Measurements from ENCODE around the gene CNTNAP2. TPM values are rescaled to one million over a fixed set of nuclear protein-coding genes. Genes with fewer than 3 reads are reported as not detected.
A peak's percentile ranks its signal among the peaks of the same experiment; 100 is the strongest.

CNTNAP2 gene
- total RNA-seq, 8 experiments from 2014 or later, result 0.05 to 27.0 (median 15.0) TPM

DNA sequence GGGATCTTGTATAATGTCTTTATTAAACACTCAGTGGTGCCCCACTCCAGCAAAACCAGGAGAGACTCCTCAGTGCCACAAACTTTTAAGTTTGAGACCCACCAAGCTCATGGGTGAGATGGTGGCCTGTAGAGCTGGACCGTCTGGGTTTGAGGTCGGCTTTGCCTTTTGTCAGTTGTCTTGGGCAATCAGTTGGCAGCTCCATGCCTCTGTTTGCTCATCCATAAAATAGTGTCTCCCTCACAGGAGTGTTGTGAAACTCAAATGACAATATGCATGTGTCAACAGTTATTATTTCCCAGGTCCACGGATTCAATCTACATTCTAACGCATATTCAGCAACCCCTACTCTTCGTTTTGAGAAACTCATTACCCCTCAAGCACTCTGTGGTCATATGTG, 2106.1 kb downstream of the CNTNAP2 start:
- ATAC-seq (replicated peaks in 6 of 8), result no peak
- 0 to 100% (median 56%) methylated on average over 1 to 5 of the region's 5 CpGs; no CpG with 5 or more reads in 3 of the 10 experiments for WGBS, 10 experiments
- in situ Hi-C loops (cut with MboI; ENCODE audit: low pct_unique_long_range_greater_than_20kb in 2 of 9, low sequenced_read_pairs in 9 of 9, unreplicated experiment in 9 of 9), result no loop called here
- H3K27ac ChIP-seq, result peak overlapping the region in 1 of 2 donors; percentile 41
- no peak overlapping the region for H3K4me3 ChIP-seq
- H3K4me1 ChIP-seq (replicated peaks in 1 of 2), result peaks cover 16 to 18% of the 10 kb centered on the region in 2 donors

DNA sequence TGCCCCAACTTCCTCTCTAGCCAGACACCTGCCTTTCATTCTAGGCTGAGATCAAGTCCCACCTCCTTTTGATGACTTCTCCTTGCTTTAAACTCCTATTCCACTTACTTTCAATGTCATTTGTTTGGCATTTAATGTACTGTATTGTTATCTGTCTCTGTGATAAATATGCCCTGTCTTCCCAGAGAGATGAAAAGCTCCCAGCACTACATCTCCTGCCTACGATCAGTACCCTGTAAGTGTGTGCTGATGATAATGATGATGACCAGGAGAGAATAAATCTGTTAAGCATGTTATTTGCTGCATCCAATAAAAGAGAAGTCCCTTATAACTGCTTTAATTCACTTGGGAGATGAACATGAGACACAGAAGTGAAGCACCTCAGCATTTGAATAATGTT, 2106.6 kb downstream of the CNTNAP2 start:
- Histone ChIP-seq H3K27ac (no peak overlapping the region), H3K4me1 (replicated peaks in 1 of 2) (peaks cover 16 to 18% of the 10 kb centered on the region in 2 donors), H3K4me3 (no peak overlapping the region)
- ATAC-seq (replicated peaks in 6 of 8), result peak in 5 of 8 experiments; percentile 79 to 95 (median 94)
- in situ Hi-C loops (cut with MboI; ENCODE audit: low pct_unique_long_range_greater_than_20kb in 2 of 9, low sequenced_read_pairs in 9 of 9, unreplicated experiment in 9 of 9), result no loop called here
- WGBS, 10 experiments, result 0 to 67% (median 20%) methylated on average over 1 of the region's 1 CpG; no CpG with 5 or more reads in 3 of the 10 experiments

DNA sequence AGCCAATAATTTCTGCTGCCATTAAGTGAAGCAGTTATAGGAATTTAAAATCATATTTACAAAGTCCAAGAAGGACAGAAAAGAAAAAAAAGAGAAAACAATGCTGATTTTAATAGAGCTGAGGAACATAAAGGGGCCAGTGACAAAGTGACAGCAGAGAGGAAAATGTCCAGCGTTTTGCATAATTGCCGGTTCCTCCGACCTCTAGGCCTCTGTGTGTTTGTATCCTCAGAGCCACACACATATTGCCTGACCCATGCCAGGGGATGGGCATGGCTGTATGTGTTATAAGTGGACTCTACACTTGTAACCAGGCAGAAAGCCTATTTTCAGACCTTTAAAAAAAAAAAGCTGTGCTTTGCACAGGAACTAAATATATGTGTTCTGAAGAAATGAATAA, 2107.1 kb downstream of the CNTNAP2 start:
- Histone ChIP-seq H3K27ac (no peak overlapping the region), H3K4me1 (replicated peaks in 1 of 2) (peaks cover 16 to 18% of the 10 kb centered on the region in 2 donors), H3K4me3 (no peak overlapping the region)
- WGBS, 10 experiments, result 6 to 80% (median 64%) methylated on average over 1 to 3 of the region's 3 CpGs; no CpG with 5 or more reads in 3 of the 10 experiments
- in situ Hi-C loops (cut with MboI; ENCODE audit: low pct_unique_long_range_greater_than_20kb in 2 of 9, low sequenced_read_pairs in 9 of 9, unreplicated experiment in 9 of 9), result no loop called here
- peak in 4 of 8 experiments; percentile 28 to 62 (median 52) for ATAC-seq (replicated peaks in 6 of 8)

DNA sequence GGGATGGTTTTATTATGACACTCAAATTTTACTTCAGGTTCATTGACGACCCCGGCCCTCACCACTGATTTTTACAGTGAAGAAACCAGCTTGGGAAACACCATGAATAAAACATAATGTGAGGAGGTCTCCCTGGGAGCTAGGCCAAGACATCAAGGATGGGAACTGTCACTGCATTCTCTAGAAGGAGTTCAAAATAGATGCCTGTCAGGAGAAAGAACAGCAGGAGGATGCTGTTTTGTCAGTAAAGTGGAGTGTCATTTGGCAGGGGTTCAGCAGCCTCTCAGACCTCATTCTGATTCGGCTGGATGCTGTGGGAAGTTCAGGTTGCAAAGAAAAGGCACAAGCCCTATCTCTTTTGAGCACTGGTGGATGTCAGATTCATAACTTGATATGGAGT, 2113.7 kb downstream of the CNTNAP2 start:
- in situ Hi-C loops (cut with MboI; ENCODE audit: low pct_unique_long_range_greater_than_20kb in 2 of 9, low sequenced_read_pairs in 9 of 9, unreplicated experiment in 9 of 9), result no loop called here
- no peak overlapping the region for H3K27ac ChIP-seq
- H3K4me3 ChIP-seq, result no peak overlapping the region
- H3K4me1 ChIP-seq (replicated peaks in 1 of 2), result peaks cover 0 to 3% of the 10 kb centered on the region in 2 donors
- 0 to 69% (median 16%) methylated on average over 1 to 3 of the region's 3 CpGs; no CpG with 5 or more reads in 2 of the 10 experiments for WGBS, 10 experiments
- ATAC-seq (replicated peaks in 6 of 8), result no peak

DNA sequence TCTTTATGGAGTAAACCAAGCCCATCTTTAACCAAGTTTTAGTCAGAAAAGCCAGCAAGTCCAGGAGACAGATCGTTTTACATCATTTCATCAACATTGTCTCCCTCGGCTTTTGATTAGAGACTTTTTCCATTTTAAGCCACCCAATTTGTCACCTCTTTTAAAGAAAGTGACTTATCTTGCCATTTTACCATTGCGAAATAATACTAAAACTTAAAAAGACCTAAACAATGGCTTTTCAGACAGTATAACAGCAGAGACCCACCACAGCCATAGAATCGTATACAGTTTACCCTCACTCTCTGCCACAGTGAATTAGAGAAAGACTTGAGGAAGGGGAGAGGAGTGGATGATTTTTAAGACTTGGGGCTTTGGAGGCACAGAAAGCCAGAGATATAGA, 2114.3 kb downstream of the CNTNAP2 start:
- Histone ChIP-seq H3K4me1 (replicated peaks in 1 of 2) (peaks cover 0 to 3% of the 10 kb centered on the region in 2 donors), H3K27ac (no peak overlapping the region), H3K4me3 (no peak overlapping the region)
- in situ Hi-C loops (cut with MboI; ENCODE audit: low pct_unique_long_range_greater_than_20kb in 2 of 9, low sequenced_read_pairs in 9 of 9, unreplicated experiment in 9 of 9), result no loop called here
- WGBS, 10 experiments, result 21 to 100% (median 82%) methylated on average over 1 to 4 of the region's 4 CpGs; no CpG with 5 or more reads in 1 of the 10 experiments
- ATAC-seq (replicated peaks in 6 of 8), result no peak

DNA sequence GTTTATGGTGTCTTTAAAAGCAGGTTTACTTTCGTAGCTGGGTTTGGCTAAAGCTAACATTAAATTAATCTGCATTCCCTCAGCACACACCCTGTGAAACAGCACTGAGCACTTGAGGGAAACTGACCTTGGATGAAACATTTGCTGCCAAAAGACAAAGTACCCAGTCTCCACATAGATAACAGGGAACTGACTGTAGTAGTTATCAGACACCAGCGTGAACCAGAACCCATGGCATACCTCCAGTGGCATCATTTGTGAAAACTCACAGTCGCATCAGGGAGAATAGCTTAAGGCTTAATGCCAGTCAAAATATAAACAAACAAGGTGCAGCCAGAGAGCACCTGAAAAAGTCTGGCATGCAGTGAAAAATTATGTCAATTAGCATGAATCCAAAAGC, 2116.2 kb downstream of the CNTNAP2 start:
- H3K27ac ChIP-seq, result no peak overlapping the region
- ATAC-seq (replicated peaks in 6 of 8), result peak in 1 of 8 experiments; percentile 39
- in situ Hi-C loops (cut with MboI; ENCODE audit: low pct_unique_long_range_greater_than_20kb in 2 of 9, low sequenced_read_pairs in 9 of 9, unreplicated experiment in 9 of 9), result no loop called here
- 16 to 100% (median 91%) methylated on average over 1 to 3 of the region's 3 CpGs for WGBS, 10 experiments
- no peak overlapping the region for H3K4me3 ChIP-seq
- H3K4me1 ChIP-seq (replicated peaks in 1 of 2), result no peaks in the 10 kb centered on the region

DNA sequence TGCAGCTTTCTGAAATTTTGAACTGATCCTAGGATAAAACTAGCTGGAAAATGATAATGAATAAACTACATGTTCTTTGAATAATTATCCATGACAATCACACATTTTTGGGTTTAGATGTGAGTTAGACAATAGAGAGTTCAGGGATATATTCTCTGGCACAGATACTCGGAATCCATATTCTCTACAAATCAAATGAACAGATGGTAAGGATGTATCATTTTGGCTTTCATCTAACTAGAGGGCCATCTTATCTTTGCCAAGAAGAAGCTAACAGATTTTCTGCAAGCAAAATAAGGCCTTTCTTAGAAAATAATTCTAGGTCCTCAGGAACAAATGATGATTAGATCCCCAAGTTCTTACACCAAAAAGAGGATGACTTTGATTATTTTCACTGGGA, 2118.1 kb downstream of the CNTNAP2 start:
- no peak overlapping the region for H3K4me3 ChIP-seq
- no peak overlapping the region for H3K27ac ChIP-seq
- in situ Hi-C loops (cut with MboI; ENCODE audit: low pct_unique_long_range_greater_than_20kb in 2 of 9, low sequenced_read_pairs in 9 of 9, unreplicated experiment in 9 of 9), result no loop called here
- H3K4me1 ChIP-seq (replicated peaks in 1 of 2), result no peaks in the 10 kb centered on the region
- 0 to 80% (median 62%) methylated on average over 1 of the region's 1 CpG; no CpG with 5 or more reads in 2 of the 10 experiments for WGBS, 10 experiments
- ATAC-seq (replicated peaks in 6 of 8), result no peak

DNA sequence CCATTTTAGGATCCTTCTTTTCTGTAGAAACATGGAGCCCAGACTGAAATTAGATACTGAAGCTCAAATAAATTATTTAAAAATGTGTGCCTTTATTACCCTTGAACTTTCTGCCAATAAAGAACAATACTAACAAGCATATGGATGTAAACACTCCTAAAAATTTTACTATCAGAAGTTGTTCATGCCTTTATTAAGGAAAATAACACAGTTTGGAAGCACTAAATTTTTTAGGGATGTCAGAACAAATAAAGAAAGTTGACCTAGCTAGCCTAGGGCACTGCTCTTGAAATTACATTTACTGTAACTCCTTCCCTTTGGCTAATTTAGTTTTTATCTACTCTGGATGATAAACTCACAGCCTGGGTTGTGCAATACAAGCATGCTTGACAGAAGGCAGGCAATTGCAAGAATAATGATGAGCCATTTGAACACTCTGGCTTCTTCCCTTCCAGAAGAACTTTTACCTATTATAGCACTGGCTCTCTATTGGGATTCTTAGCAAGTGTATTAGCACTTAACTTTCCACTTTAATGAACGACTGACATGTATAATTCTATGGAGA, 2122.2 kb downstream of the CNTNAP2 start:
- no peaks in the 10 kb centered on the region for H3K4me1 ChIP-seq (replicated peaks in 1 of 2)
- H3K4me3 ChIP-seq, result no peak overlapping the region
- WGBS, 10 experiments, result 0 to 70% (median 9%) methylated on average over 1 of the region's 1 CpG; no CpG with 5 or more reads in 5 of the 10 experiments
- no peak overlapping the region for H3K27ac ChIP-seq
- ATAC-seq (replicated peaks in 6 of 8), result peak in 1 of 8 experiments; percentile 31
- in situ Hi-C loops (cut with MboI; ENCODE audit: low pct_unique_long_range_greater_than_20kb in 2 of 9, low sequenced_read_pairs in 9 of 9, unreplicated experiment in 9 of 9), result no loop called here

DNA sequence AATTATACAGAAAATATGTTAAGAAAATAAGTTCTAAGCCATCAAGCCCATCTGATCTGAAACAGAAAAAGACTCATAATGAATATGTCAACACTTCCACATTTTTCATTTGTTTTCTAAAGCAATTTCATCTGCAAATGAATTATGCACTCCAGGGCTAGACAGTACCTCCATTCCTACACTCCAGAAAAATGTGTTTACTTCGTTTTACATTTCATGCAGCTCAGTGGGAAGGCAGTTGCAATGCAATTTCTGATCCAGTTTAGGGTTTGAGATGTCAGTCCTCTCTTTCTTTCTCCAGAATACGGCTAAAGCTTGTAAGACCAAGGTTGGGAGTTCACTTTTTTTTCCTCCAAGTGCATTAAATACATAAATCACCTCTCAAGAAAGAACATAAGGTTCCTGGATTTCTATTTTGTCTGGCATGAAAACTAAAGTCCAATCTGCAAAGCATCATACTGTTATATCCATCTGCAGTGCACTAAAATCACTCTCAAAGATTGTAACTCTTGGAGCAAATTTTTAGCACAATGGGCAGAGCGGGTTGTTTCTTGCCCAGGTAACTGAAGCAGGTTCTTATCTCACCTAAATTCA, 2125.2 kb downstream of the CNTNAP2 start:
- in situ Hi-C loops (cut with MboI; ENCODE audit: low pct_unique_long_range_greater_than_20kb in 2 of 9, low sequenced_read_pairs in 9 of 9, unreplicated experiment in 9 of 9), result no loop called here
- Histone ChIP-seq H3K4me1 (replicated peaks in 1 of 2) (no peaks in the 10 kb centered on the region), H3K27ac (no peak overlapping the region), H3K4me3 (no peak overlapping the region)
- 0 to 100% (median 55%) methylated on average over 1 to 3 of the region's 3 CpGs for WGBS, 10 experiments
- no peak for ATAC-seq (replicated peaks in 6 of 8)

DNA sequence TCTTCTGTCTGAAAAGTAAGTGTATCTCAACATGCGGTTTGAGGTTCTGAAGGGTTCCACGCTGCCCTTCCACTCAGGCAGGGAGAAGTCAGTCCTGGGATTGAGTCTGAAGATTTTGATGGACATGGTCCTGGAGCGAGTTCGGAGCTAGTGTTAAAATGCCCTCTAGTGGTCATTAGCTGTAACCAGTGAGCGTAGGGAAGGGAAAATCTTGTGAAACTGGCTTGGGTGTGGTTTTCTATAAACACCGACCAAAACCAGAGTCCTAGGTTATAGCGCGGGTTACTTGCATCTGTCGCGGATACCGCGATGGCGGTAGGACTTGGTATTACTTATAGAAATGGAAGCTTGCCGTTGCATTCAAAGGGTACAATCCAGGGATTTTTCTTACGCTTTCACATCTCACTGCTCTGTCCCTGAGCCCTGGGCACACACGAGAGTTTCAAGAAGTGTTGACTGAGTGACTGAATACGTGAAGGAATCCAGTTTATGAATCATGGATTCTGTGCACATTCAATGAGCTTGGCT, 2125.8 kb downstream of the CNTNAP2 start:
- H3K4me1 ChIP-seq (replicated peaks in 1 of 2), result no peaks in the 10 kb centered on the region
- no peak overlapping the region for H3K4me3 ChIP-seq
- H3K27ac ChIP-seq, result no peak overlapping the region
- ATAC-seq (replicated peaks in 6 of 8), result peak; percentile 72 to 98 (median 82)
- in situ Hi-C loops (cut with MboI; ENCODE audit: low pct_unique_long_range_greater_than_20kb in 2 of 9, low sequenced_read_pairs in 9 of 9, unreplicated experiment in 9 of 9), result no loop called here
- WGBS, 10 experiments, result 0 to 55% (median 17%) methylated on average over 2 to 15 of the region's 17 CpGs

DNA sequence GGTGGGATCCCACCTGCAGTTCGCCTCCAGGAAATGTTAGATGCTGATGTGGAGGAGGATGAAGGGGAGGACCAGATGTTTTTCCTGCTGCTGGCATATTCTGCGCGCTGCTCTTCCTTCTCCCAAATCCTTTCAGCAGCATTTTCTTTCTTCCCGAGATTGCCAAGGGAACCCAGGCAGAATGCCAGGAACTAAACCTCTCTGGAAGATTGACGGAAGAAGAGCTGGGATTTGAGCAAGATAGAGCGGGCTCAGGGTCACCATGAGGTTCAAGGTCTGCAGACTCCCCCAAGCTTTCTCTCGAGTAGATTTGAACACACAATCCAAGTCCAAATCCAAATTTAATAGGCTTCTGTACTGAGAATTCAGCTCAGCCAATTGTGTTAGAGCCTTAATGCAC, 2128.8 kb downstream of the CNTNAP2 start:
- H3K4me1 ChIP-seq (replicated peaks in 1 of 2), result no peaks in the 10 kb centered on the region
- ATAC-seq (replicated peaks in 6 of 8), result no peak
- in situ Hi-C loops (cut with MboI; ENCODE audit: low pct_unique_long_range_greater_than_20kb in 2 of 9, low sequenced_read_pairs in 9 of 9, unreplicated experiment in 9 of 9), result no loop called here
- no peak overlapping the region for H3K4me3 ChIP-seq
- 0 to 100% (median 82%) methylated on average over 1 to 6 of the region's 7 CpGs; no CpG with 5 or more reads in 1 of the 10 experiments for WGBS, 10 experiments
- no peak overlapping the region for H3K27ac ChIP-seq

DNA sequence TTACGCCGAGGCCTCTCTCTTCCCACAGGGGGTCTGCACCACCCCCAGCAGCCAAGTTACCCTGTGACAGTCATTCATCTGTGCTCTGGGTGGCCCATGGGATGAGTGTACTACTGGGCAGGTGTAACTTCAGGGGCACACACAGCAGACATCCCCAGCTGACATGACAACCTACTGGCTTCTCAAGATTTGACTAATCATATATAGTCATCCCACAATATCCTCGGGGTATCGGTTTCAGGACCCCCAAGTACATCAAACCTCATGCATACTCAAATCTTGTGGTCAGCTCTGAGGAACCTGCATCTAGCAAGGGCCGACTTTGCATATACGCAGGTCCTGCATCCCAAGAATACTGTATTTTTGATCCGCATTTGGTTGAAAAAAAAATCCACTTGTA, 2137.0 kb downstream of the CNTNAP2 start:
- in situ Hi-C loops (cut with MboI; ENCODE audit: low pct_unique_long_range_greater_than_20kb in 2 of 9, low sequenced_read_pairs in 9 of 9, unreplicated experiment in 9 of 9), result loop anchor here in 5 of 9 experiments (25.0 kb wide), 2 partner anchors 234 to 709 kb away; no protein-coding TSS in a partner anchor
- Histone ChIP-seq H3K4me1 (replicated peaks in 1 of 2) (no peaks in the 10 kb centered on the region), H3K4me3 (no peak overlapping the region), H3K27ac (no peak overlapping the region)
- WGBS, 10 experiments, result 20 to 100% (median 88%) methylated on average over 1 to 7 of the region's 7 CpGs; no CpG with 5 or more reads in 3 of the 10 experiments
- ATAC-seq (replicated peaks in 6 of 8), result no peak

DNA sequence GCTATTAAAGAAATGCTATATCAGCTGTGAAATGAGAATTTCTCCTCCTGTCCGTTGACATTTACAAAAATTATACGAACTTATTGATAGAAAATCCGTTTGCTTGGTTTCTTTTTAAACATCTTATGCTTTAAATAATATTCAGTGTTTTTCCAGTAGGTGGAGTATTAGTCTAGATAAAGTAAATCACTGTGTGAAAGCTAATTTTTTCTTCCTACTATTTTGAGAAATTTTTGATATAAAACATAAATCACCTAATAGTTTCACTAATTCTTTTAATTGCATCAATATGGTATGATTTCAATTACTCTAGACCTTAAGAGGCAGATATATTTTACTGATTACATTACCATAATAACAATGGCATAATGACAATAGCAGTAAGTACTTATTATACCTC, 2138.7 kb downstream of the CNTNAP2 start:
- Histone ChIP-seq H3K27ac (no peak overlapping the region), H3K4me1 (replicated peaks in 1 of 2) (no peaks in the 10 kb centered on the region), H3K4me3 (no peak overlapping the region)
- WGBS, 10 experiments, result 2 to 97% (median 48%) methylated on average over 3 of the region's 3 CpGs; no CpG with 5 or more reads in 1 of the 10 experiments
- ATAC-seq (replicated peaks in 6 of 8), result no peak
- in situ Hi-C loops (cut with MboI; ENCODE audit: low pct_unique_long_range_greater_than_20kb in 2 of 9, low sequenced_read_pairs in 9 of 9, unreplicated experiment in 9 of 9), result loop anchor here in 5 of 9 experiments (25.0 kb wide), 2 partner anchors 232 to 707 kb away; no protein-coding TSS in a partner anchor
